ENCODE results near the gene R3HDML. TPM values are rescaled to one million over a fixed set of nuclear protein-coding genes. Genes with fewer than 3 reads are reported as not detected.

The R3HDML gene
- total and polyA plus RNA-seq, 9 of the 15 experiments (the other 6 are each of a cell fraction or from before 2014, with no cell fraction given): not detected

DNA sequence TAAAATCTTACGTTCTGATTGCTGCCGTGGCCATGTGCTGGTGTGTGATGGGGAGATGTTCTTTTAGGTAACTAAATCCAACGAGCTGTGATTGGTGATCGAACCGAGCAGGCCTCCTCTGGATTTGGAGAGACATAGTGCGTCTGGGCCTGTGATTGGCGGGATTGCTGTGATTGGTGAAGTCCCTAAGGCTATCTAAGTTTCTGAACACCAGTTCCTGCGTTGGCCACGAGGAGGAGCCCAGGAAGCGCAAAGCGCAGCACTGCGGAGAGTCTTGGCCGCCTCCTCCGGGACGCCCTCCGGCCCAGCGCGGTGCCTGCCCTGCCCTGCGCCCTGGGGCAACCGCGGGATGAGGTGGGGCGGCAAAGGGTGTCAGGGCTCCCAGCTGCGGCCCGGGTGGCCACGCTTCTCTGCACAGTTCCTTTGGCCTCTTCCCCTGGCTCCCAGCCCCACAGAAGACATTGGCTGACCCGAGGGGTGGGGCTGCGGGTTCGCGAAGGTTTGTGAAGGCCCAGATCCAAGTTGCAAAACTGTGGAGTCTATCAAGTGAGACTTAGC is 51.7 kb downstream of the R3HDML start:
- Histone ChIP-seq H3K27ac (ENCODE audit: extremely low read depth, low read depth, low read length) (no peak overlapping the region), H3K9me1 (ENCODE audit: control insufficient read depth, insufficient read depth, low read length) (no peaks in the 10 kb centered on the region), H2AFZ (ENCODE audit: low read depth, low read length) (no peak overlapping the region), H3K9ac (ENCODE audit: insufficient read depth in 1 of 2, low read depth in 2 of 2, low read length in 2 of 2) (no peak overlapping the region; a peak in 1 of 4 replicates), H3K4me3 (no peak overlapping the region), H3K4me1 (replicated peaks in 1 of 2; ENCODE audit: control insufficient read depth in 2 of 2, insufficient read depth in 2 of 2, low read length in 2 of 2) (peaks cover 0 to 6% of the 10 kb centered on the region in 2 experiments; a peak in 3 of 5 replicates), H3K4me2 (ENCODE audit: insufficient read depth, low read length) (peak overlapping the region; percentile 38; the same call in 1 of the 2 replicates), H3K79me2 (ENCODE audit: control insufficient read depth, insufficient read depth, low read length) (no peaks in the 10 kb centered on the region), H3K36me3 (ENCODE audit: control insufficient read depth, insufficient read depth, low read length) (no peaks in the 10 kb centered on the region), H4K20me1 (replicated peaks; ENCODE audit: control insufficient read depth, insufficient read depth, low read length) (no peaks in the 10 kb centered on the region; the same call in 1 of the 2 replicates), H3K27me3 (ENCODE audit: control insufficient read depth in 2 of 2, insufficient read depth in 2 of 2, low read length in 2 of 2) (peaks cover 2 to 20% of the 10 kb centered on the region in 2 experiments; a peak in 2 of 5 replicates), H3K9me3 (replicated peaks; ENCODE audit: control insufficient read depth, insufficient read depth, low read depth, low read length) (no peaks in the 10 kb centered on the region)
- ChIA-PET CTCF (ENCODE audit: low intra/inter-chr PET ratio) (interaction anchor here (0.6 to 5.7 kb wide), 9 partner anchors 19 to 344 kb away, joined by 3 to 79 read pairs (median 4); no protein-coding TSS in a partner anchor), POLR2A (interaction anchor here (0.6 to 1.6 kb wide), 4 partner anchors 10 to 205 kb away, joined by 3 to 5 read pairs (median 3); no protein-coding TSS in a partner anchor)
- WGBS (ENCODE audit: insufficient coverage, low coverage, missing lambda C conversion rate): 1% methylated on average over 25 of the region's 29 CpGs
- ATAC-seq (peak; percentile 92), FAIRE-seq (peak; percentile 90), DNase-seq (ENCODE audit: extremely low read depth in 1 of 4, low spot score in 3 of 4) (peak; percentile 74 to 79 (median 76))
- intact Hi-C loops (cut with micrococcal nuclease): loop anchor here (1.0 to 5.0 kb wide), 3 partner anchors 73 to 294 kb away; no protein-coding TSS in a partner anchor
- in situ Hi-C loops (cut with MboI): loop anchor here (5.0 kb wide), 1 partner anchor 74 kb away; no protein-coding TSS in a partner anchor
- no TSS peak for BruUV-seq (replicated peaks)
- TF ChIP-seq ATF2 (CRISPR knock-in tag; IDR thresholded peaks at IDR 0.05): no peak
- TF ChIP-seq TARDBP (IDR thresholded peaks at IDR 0.05): no peak
- TF ChIP-seq CBX3 (IDR thresholded peaks at IDR 0.05; ENCODE audit: borderline replicate concordance in 1 of 2, low read length in 2 of 2): 0 out of 3 replicates have a peak, but pooled peaks of 1 of the 2 experiments have one; percentile 59
- peak; percentile 17; the same call in 1 of the 2 replicates for TF ChIP-seq L3MBTL2 (IDR thresholded peaks at IDR 0.05)
- peak; percentile 65 for TF ChIP-seq CXXC5 (CRISPR knock-in tag; IDR thresholded peaks at IDR 0.05)
- peak; percentile 100 for TF ChIP-seq ZNF436 (CRISPR knock-in tag; IDR thresholded peaks at IDR 0.05)
- no peak for TF ChIP-seq RFX7 (CRISPR knock-in tag; IDR thresholded peaks at IDR 0.05)
- TF ChIP-seq TAF7 (tag; IDR thresholded peaks at IDR 0.05): no peak
- no peak for TF ChIP-seq CEBPB (tag; IDR thresholded peaks at IDR 0.05)
- 0 out of 2 replicates have a peak, but pooled peaks have one; percentile 16 for TF ChIP-seq SMAD4 (CRISPR knock-in tag; conservative IDR thresholded peaks at IDR 0.05)
- TF ChIP-seq MTA3 (IDR thresholded peaks at IDR 0.05; ENCODE audit: borderline replicate concordance): peak; percentile 55; the same call in 1 of the 2 replicates
- TF ChIP-seq RBFOX2 (IDR thresholded peaks at IDR 0.05; ENCODE audit: low read depth, low read length): 0 out of 2 replicates have a peak, but pooled peaks have one; percentile 17
- peak; percentile 95 for TF ChIP-seq SMC3 (conservative IDR thresholded peaks at IDR 0.05; ENCODE audit: insufficient read depth, low read depth, low read length)
- peak; percentile 41 for TF ChIP-seq DACH1 (IDR thresholded peaks at IDR 0.05; ENCODE audit: partially characterized antibody)
- TF ChIP-seq, protein P1, sequence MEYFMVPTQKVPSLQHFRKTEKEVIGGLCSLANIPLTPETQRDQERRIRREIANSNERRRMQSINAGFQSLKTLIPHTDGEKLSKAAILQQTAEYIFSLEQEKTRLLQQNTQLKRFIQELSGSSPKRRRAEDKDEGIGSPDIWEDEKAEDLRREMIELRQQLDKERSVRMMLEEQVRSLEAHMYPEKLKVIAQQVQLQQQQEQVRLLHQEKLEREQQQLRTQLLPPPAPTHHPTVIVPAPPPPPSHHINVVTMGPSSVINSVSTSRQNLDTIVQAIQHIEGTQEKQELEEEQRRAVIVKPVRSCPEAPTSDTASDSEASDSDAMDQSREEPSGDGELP (CRISPR knock-in tag; IDR thresholded peaks at IDR 0.05; ENCODE audit: borderline replicate concordance): peak; percentile 57; the same call in 1 of the 2 replicates
- no peak for TF ChIP-seq FOXA3 (CRISPR knock-in tag; conservative IDR thresholded peaks at IDR 0.05 in 1 of 2, IDR thresholded peaks at IDR 0.05 in 1 of 2)
- 0 out of 2 replicates have a peak, but pooled peaks have one; percentile 49 for TF ChIP-seq PHF21A (IDR thresholded peaks at IDR 0.05; ENCODE audit: borderline replicate concordance, low read depth)
- TF ChIP-seq HDAC1 (IDR thresholded peaks at IDR 0.05): 0 out of 4 replicates have a peak, but pooled peaks of 1 of the 2 experiments have one; percentile 28
- TF ChIP-seq DMBX1 (CRISPR knock-in tag; IDR thresholded peaks at IDR 0.05; ENCODE audit: borderline replicate concordance): peak; percentile 57; the same call in 1 of the 2 replicates
- 0 out of 2 replicates have a peak, but pooled peaks have one; percentile 51 for TF ChIP-seq MYNN (IDR thresholded peaks at IDR 0.05)
- TF ChIP-seq MYNN (CRISPR knock-in tag; IDR thresholded peaks at IDR 0.05): no peak
- TF ChIP-seq HLTF (IDR thresholded peaks at IDR 0.05): 0 out of 2 replicates have a peak, but pooled peaks have one; percentile 21

All from K562 (cell line).